Measurements from ENCODE around the gene MCM6.

The MCM6 gene

GRCh38 chr2:135862718-135863117, 13.5 kb downstream of the MCM6 start:
- DNase-seq: no peak

GRCh38 chr2:135853401-135853800, 22.8 kb downstream of the MCM6 start:
- DNase-seq: no peak

GRCh38 chr2:135851858-135852257, 24.4 kb downstream of the MCM6 start:
- no peak for DNase-seq

GRCh38 chr2:135850892-135851668, 25.2 kb downstream of the MCM6 start:
- no peak for DNase-seq

GRCh38 chr2:135849087-135849486, 27.2 kb downstream of the MCM6 start:
- DNase-seq: no peak

GRCh38 chr2:135845997-135846396, 30.2 kb downstream of the MCM6 start:
- DNase-seq: no peak

GRCh38 chr2:135845257-135845656, 31.0 kb downstream of the MCM6 start:
- DNase-seq: no peak

GRCh38 chr2:135844301-135844895, 31.8 kb downstream of the MCM6 start:
- no peak for DNase-seq

- no peak for DNase-seq
Measured at GRCh38 chr2:135843671-135844070, 32.6 kb downstream of the MCM6 start.

- no peak for DNase-seq
Measured at GRCh38 chr2:135840601-135841000, 35.6 kb downstream of the MCM6 start.

- no peak for DNase-seq
Measured at GRCh38 chr2:135839713-135840112, 36.5 kb downstream of the MCM6 start.

- no peak for DNase-seq
Measured at GRCh38 chr2:135838502-135838901, 37.7 kb downstream of the MCM6 start.

- no peak for DNase-seq
Measured at GRCh38 chr2:135836596-135837270, 39.5 kb downstream of the MCM6 start, which contains the start of gene LCT. TSS of gene LCT (minus strand) at chr2:135837184. CDS start at chr2:135837169, 15 bp downstream.

GRCh38 chr2:135832891-135833290, 43.4 kb downstream of the MCM6 start:
- DNase-seq: no peak

GRCh38 chr2:135831180-135831812, 44.9 kb downstream of the MCM6 start:
- DNase-seq: no peak

GRCh38 chr2:135829378-135830135, 46.7 kb downstream of the MCM6 start:
- no peak for DNase-seq

- no peak for DNase-seq
Measured at GRCh38 chr2:135826544-135826943, 49.7 kb downstream of the MCM6 start.

GRCh38 chr2:135825550-135826176, 50.6 kb downstream of the MCM6 start:
- no peak for DNase-seq

- DNase-seq: no peak
Measured at GRCh38 chr2:135825131-135825530, 51.1 kb downstream of the MCM6 start.

GRCh38 chr2:135822855-135823254, 53.4 kb downstream of the MCM6 start:
- DNase-seq: no peak

- DNase-seq: no peak
Measured at GRCh38 chr2:135821190-135821589, 55.1 kb downstream of the MCM6 start.

GRCh38 chr2:135820003-135820618, 56.1 kb downstream of the MCM6 start:
- peak; percentile 66 for DNase-seq

All from CD4-positive, alpha-beta T cell treated with Interleukin-6 for 4 hours (primary cell).